ENCODE data around the gene GRIA4.

- TF ChIP-seq POLR2A (IDR thresholded peaks at IDR 0.05; ENCODE audit: low read length) = no peak
- TF ChIP-seq GATA1 (IDR thresholded peaks at IDR 0.05; ENCODE audit: low read depth, low read length) = no peak
Observed at GRCh38 chr11:105588001-105588400, 21.9 kb upstream of the GRIA4 start.

Measured in erythroblast (primary cell).